ENCODE measurements around the gene SYT3. TPM values are rescaled to one million over a fixed set of nuclear protein-coding genes. Genes with fewer than 3 reads are reported as not detected.

The SYT3 gene
- total and polyA plus RNA-seq, 2 experiments from 2014 or later = 10.0 to 25.5 TPM

DNA sequence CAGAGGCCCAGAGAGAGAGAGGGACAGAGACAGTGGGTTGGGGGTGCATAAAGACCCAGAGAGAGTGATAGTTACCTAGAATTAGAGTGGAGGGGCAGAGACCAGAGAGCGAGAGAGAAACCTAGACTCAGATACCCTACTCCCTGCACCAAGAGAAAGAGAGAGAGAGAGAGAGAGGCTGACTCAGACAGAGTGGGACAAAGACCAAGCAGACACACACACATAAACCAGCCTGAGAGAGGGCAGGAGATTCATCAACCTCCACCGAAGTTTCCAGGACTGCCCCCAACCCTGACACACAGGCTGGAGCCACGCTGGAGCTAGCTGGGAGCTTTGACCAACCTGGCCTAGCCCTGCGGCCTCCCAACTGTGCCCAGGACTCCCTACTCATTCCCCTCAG, 12.9 kb downstream of the SYT3 start:
- no peak overlapping the region for H3K4me2 ChIP-seq
- H3K9me2 ChIP-seq (ENCODE audit: insufficient read depth) = no peaks in the 10 kb centered on the region
- no peak for TF ChIP-seq JUNB (IDR thresholded peaks at IDR 0.05; ENCODE audit: unreplicated experiment)
- TF ChIP-seq EZH2phosphoT487 (IDR thresholded peaks at IDR 0.05; ENCODE audit: unreplicated experiment) = no peak
- TF ChIP-seq POLR2AphosphoS5 (IDR thresholded peaks at IDR 0.05; ENCODE audit: low read depth) = no peak
- TF ChIP-seq ZNF331 (CRISPR knock-in tag; IDR thresholded peaks at IDR 0.05; ENCODE audit: low read depth) = no peak
- no peak for TF ChIP-seq CREB1 (CRISPR knock-in tag; IDR thresholded peaks at IDR 0.05; ENCODE audit: low read depth)
- TF ChIP-seq ETS1 (IDR thresholded peaks at IDR 0.05) = no peak
- no peak for TF ChIP-seq NANOG (IDR thresholded peaks at IDR 0.05; ENCODE audit: borderline replicate concordance)
- no peak for TF ChIP-seq ZNF462 (CRISPR knock-in tag; IDR thresholded peaks at IDR 0.05)
- no peak for TF ChIP-seq STAT1 (IDR thresholded peaks at IDR 0.05; ENCODE audit: unreplicated experiment)
- no peak for TF ChIP-seq ZNF114 (CRISPR knock-in tag; IDR thresholded peaks at IDR 0.05)
- TF ChIP-seq REST (IDR thresholded peaks at IDR 0.05; ENCODE audit: unreplicated experiment) = no peak
- no peak for TF ChIP-seq CTCF (conservative IDR thresholded peaks at IDR 0.05; ENCODE audit: low read depth in 2 of 2)
- no peak for TF ChIP-seq EZH2 (IDR thresholded peaks at IDR 0.05; ENCODE audit: low read depth, unreplicated experiment)
- no peak for DNase-seq (ENCODE audit: low spot score)
- peaks cover 86% of the 10 kb centered on the region for H3K9me3 Mint-ChIP-seq
- H3K79me2 ChIP-seq (replicated peaks; ENCODE audit: insufficient read depth) = no peaks in the 10 kb centered on the region
- no peak overlapping the region for H2AFZ ChIP-seq
- H3K4me3 ChIP-seq = no peak overlapping the region
- ATAC-seq = no peak
- H3K36me3 Mint-ChIP-seq (ENCODE audit: low read depth) = peaks cover 40% of the 10 kb centered on the region
- peaks cover 19% of the 10 kb centered on the region for H3K27me3 Mint-ChIP-seq (ENCODE audit: insufficient read depth, low read depth, poor library complexity)
- no peaks in the 10 kb centered on the region for H3K4me1 ChIP-seq (ENCODE audit: insufficient read depth)
- no peaks in the 10 kb centered on the region for H3K4me1 Mint-ChIP-seq
- H4K20me1 ChIP-seq (replicated peaks; ENCODE audit: insufficient read depth) = no peaks in the 10 kb centered on the region
- H3K27ac Mint-ChIP-seq = no peak overlapping the region
- H3K27me3 ChIP-seq (ENCODE audit: insufficient read depth) = no peaks in the 10 kb centered on the region
- no peak overlapping the region for H3K27ac ChIP-seq (ENCODE audit: low read depth)
- H3K4me3 Mint-ChIP-seq = no peak overlapping the region
- H3K36me3 ChIP-seq (ENCODE audit: insufficient read depth) = no peaks in the 10 kb centered on the region
- no peaks in the 10 kb centered on the region for H3F3A ChIP-seq (replicated peaks; ENCODE audit: low read depth)

Data from GM23338 (cell line).